GM15510 (cell line): ENCODE results near the gene STRA6.

Experiments
- POLR2A ChIP-seq: IDR thresholded peaks from 3 replicates; pipeline ENCODE4 v1.6.1; 2011; ENCODE audit warnings: borderline replicate concordance; ENCODE audit not compliant: insufficient read length; ENCODE audit errors: extremely low read depth

STRA6 gene

GRCh38 chr15:74217907-74218885 is 15.6 kb upstream of the STRA6 start:
- TF ChIP-seq POLR2A = no peak

- TF ChIP-seq POLR2A = no peak
These were observed 14.4 kb upstream of the STRA6 start for GRCh38 chr15:74216949-74217348.

GRCh38 chr15:74215958-74216357 is 13.4 kb upstream of the STRA6 start:
- no peak for TF ChIP-seq POLR2A

GRCh38 chr15:74214324-74215021 is 11.9 kb upstream of the STRA6 start:
- TF ChIP-seq POLR2A = no peak

GRCh38 chr15:74213858-74214284 is 11.3 kb upstream of the STRA6 start:
- no peak for TF ChIP-seq POLR2A

GRCh38 chr15:74212494-74212893 is 9.9 kb upstream of the STRA6 start:
- no peak for TF ChIP-seq POLR2A

GRCh38 chr15:74211656-74212055 is 9.1 kb upstream of the STRA6 start:
- no peak for TF ChIP-seq POLR2A

GRCh38 chr15:74210729-74211128 is 8.1 kb upstream of the STRA6 start:
- TF ChIP-seq POLR2A = no peak

GRCh38 chr15:74209997-74210671 is 7.5 kb upstream of the STRA6 start:
- TF ChIP-seq POLR2A = no peak

- no peak for TF ChIP-seq POLR2A
These were observed 7.0 kb upstream of the STRA6 start for GRCh38 chr15:74209560-74209958.

- TF ChIP-seq POLR2A = no peak
These were observed 6.4 kb upstream of the STRA6 start for GRCh38 chr15:74208901-74209559.

GRCh38 chr15:74208496-74208895 is 5.9 kb upstream of the STRA6 start:
- TF ChIP-seq POLR2A = no peak

GRCh38 chr15:74207652-74208440 is 5.3 kb upstream of the STRA6 start:
- TF ChIP-seq POLR2A = no peak

GRCh38 chr15:74206801-74207281 is 4.3 kb upstream of the STRA6 start:
- no peak for TF ChIP-seq POLR2A
